ENCODE measurements around the gene FAM168A.

The FAM168A gene

DNA sequence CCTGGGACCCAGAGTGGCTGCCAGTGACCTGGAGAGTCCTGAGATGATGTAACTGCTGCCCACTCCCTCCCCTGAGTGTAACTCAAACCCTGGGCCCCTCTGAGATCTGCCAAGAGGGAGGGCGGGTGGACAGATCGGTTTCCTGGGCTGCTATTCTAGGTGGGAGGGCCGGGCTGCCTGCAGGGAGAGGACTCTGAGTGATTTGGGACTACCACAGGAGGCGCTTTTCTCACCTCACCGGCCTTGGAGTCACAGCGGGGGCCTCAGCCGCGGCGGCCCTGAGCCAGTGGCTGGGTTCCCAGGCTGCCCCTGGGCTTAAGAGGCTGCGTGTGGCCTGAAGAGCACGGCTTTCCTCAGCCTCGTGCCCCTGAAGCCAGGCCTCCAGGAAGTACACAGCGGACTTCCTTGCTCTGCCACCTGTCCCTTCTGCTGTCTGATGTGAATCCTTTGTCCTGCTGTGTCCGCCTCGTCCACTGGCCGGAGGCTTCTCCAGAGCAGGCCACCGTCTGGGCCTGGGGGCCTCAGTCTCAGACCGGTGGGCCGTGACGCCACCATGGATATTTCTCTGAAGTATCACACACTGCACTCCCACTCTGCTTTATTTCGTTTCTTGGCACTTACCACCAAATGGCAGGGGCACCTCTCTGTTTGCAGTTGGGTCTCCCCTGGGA lies 210.2 kb downstream of the FAM168A start:
- DNase-seq (ENCODE audit: low read depth), result no peak

- no peak for DNase-seq (ENCODE audit: low read depth)
Measured at GRCh38 chr11:73386546-73386945, 211.4 kb downstream of the FAM168A start.

GRCh38 chr11:73386016-73386415 lies 211.9 kb downstream of the FAM168A start:
- DNase-seq (ENCODE audit: low read depth), result no peak

DNA sequence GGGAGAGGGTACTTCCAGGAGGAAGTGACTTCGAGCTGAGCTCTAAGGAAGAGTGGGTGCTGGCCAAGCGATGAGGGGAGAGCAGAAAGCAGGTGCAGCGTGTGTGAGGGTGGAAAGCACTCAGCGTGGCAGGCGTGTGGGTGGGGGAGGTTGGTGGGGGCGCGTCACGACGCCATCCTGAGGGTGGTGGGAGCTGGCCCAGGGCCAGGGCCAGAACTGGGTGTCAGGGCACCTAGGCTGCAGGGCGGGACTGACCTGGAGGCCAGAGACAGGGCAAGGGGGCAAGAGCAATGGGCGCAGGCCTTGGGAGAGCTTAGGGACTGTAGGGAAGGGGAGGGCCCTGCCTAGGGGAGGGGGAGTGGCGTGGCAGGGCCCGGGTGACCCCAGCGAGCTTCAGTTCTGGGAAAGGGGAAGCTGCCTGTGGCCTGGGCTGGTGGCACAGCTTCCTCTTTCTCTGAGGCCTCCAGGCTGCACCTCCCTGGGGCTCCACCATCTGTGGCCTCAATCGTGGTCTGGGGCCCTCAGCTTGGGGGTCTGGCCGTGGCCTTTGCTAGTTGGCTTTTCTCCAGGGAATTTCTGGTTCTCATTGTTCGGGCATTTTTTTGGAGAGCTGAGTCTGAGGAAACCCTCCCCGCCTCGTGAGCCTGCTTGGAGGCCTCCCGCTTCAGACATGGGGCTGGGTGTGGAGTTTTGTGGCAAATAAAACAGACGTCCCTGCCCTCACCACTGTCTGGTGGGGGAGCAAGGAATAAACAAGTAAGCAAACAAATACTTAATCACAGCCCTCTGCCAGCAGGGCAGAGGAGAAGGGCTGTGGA lies 212.8 kb downstream of the FAM168A start:
- DNase-seq (ENCODE audit: low read depth), result no peak

- no peak for DNase-seq (ENCODE audit: low read depth)
Measured at GRCh38 chr11:73384531-73384871, 213.4 kb downstream of the FAM168A start.

- no peak for DNase-seq (ENCODE audit: low read depth)
Measured at GRCh38 chr11:73384125-73384441, 213.8 kb downstream of the FAM168A start.

GRCh38 chr11:73383249-73384124 lies 214.4 kb downstream of the FAM168A start:
- DNase-seq (ENCODE audit: low read depth), result no peak

DNA sequence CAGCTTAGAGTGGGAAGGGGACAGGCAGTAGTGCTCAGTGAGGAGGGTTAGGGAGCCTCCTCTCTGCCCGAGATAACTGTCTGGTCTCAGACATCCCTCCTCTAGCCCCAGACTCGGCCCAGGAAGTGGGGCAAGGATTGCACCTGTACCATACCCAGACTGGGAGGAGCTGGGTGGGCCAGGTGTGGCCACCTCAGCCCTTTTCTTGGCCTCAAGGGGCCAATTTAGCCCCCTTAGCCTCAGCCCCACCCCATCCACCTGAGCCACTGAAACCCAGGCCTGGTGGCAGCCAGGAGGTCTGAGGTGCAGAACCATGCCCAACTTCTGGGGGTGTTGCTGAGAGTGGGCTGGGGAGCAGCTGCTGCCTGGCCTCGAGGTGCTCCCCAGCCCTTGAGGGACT lies 215.2 kb downstream of the FAM168A start:
- no peak for DNase-seq (ENCODE audit: low read depth)

DNA sequence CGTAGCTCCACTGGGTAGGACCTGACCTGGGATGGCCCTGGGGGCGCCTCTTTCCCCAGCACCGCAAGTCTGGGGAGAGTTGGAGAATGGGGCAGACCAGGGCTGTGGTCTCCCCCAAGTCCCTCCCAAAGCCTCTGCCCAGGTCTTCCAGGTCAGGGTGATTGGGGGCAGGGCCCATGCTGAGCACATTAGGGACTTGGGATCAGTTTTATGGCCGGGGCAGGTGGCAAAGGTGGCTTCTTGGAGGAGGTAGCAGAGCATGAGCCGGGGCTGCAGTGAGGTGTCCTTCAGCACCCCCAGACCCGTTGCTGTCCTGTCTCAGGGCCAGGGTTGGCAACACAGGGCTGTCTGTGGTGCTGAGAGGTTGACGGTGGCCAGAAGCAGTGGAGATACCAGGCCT lies 215.7 kb downstream of the FAM168A start:
- DNase-seq (ENCODE audit: low read depth), result no peak

- no peak for DNase-seq (ENCODE audit: low read depth)
Measured at GRCh38 chr11:73381589-73381988, 216.3 kb downstream of the FAM168A start.

DNA sequence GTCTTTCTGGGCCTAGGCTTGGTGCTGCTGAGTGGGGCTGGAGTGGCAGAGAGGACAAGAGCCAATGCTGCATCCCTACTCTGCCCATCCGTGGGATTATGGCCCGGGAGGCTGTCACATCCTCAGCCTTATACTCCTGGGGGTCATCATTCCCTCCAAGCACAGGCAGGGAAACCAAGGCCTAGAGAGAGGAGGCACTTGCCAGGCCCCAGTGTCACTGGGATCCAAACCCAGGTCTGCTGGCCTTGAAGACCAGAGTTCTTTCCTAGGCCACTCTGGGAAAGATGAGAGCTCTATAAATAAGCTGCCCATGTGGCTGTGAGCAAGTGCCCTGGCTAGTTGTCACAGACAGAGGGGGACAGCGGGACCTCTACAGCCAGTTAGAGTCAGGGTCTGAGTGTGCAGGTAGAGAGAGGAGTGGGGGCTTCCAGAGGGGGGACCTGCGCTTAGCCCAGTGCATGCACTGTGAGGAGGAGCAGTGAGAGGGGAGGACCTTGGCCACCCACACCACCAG lies 217.0 kb downstream of the FAM168A start:
- no peak for DNase-seq (ENCODE audit: low read depth)

DNA sequence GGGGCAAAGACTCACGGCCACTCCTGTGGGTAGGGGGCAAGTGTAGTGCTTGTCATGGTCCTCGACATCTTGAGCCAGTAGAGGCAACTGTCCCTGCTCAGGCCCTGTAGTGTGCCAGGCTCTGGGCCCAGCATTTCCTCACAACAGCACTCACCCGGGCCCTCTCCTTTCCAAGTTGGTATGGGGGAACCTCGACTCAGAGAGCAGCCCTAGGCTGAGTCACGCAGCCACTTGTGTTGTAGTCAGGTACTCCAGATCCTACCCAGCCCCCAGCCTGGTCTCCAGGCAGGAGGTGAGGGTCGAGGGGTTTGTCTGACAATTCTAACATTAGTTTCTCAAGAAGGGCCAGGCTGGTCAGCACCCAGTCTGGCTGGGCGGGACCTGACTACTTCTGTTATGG lies 217.6 kb downstream of the FAM168A start:
- no peak for DNase-seq (ENCODE audit: low read depth)

DNA sequence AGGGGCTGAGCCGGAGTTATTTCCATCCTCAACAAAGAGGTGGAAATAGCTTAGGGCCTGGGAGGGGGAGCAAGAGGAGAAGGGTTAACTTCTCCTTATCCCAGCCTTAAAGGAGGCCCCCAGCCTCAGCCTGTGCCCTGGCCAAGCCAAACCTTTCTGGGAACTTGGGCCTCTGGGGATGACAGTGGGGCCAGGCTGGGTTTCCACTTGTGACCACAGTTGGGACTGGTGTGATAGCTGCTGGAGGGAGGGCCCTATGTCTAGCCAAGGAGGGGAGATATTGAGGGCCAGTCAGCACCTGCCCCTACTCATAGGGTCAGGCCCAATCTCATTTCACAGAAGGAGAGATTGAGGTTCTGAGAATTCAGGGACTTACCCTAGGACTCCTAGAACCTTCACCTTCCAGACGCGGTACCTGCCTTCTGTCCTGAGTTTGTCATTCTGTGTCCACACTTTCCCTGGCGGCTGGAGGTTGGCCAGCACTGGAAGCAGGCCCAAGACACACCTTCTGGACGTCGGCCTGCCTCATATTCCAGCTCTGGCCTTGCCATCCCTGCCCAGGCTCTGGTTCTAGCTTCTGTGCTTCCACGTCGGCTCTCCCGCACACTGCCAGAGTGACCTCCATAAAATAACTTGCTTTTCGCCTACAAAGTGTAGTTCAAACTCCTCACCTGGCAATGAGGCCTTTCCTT lies 218.6 kb downstream of the FAM168A start:
- no peak for DNase-seq (ENCODE audit: low read depth)

GRCh38 chr11:73376803-73377629 lies 220.9 kb downstream of the FAM168A start:
- DNase-seq (ENCODE audit: low read depth), result peak; percentile 41

DNA sequence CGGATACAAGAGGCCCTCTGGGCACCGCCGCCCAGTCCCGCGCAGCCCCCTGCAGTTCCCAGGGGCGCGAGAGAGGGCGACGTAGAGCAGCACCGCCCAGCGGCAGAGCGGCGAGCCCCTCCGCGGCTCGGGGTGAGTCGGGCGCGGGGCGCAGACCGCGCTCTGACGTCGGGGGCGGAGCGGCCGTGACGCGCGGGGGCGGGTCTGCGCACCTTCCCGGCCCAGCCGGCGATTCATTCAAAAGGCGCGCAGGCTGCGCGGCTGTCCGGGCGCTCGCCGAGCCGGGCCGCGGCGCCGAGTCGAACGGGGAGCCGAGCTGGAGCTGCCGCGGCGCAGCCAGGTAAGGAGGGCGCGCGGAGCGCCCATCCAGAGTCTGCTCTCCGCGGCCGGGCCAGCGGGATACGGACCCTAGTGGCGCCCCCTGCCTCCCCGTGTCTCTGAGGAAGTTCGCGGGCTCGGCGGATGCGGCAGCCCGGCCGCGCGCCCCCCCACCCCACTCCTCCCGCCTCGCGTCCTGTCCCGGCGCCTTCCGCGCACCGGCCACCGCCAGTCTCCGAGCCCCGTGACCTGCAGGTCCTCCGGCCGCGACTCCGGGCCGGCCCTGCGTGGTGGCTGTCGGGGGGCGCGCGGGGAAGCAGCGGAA lies 221.6 kb downstream of the FAM168A start, which contains the start of gene RELT:
Gene RELT (plus strand): TSS at position 240 of the 643 bp plus-strand sequence. CDS start 12,738 bp downstream, outside the sequence.
- DNase-seq (ENCODE audit: low read depth), result peak; percentile 91

DNA sequence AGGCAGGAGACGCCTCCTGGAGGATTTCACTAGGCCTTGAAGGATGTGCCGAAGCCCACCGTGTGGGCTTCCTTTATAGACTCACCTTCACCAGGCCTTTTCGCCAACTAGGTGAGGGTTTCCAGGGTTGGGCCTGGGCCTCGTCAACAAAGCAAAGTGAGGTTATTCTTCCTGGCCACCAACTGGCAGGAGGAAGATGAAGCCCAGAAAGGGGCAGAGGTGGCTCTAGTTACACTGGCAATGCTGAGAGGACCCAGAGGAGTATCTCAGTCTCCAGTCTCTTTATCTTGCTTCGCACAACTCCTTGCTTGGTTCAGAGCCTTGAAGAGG lies 222.1 kb downstream of the FAM168A start:
- no peak for DNase-seq (ENCODE audit: low read depth)

GRCh38 chr11:73374151-73374550 lies 223.8 kb downstream of the FAM168A start:
- DNase-seq (ENCODE audit: low read depth), result no peak

DNA sequence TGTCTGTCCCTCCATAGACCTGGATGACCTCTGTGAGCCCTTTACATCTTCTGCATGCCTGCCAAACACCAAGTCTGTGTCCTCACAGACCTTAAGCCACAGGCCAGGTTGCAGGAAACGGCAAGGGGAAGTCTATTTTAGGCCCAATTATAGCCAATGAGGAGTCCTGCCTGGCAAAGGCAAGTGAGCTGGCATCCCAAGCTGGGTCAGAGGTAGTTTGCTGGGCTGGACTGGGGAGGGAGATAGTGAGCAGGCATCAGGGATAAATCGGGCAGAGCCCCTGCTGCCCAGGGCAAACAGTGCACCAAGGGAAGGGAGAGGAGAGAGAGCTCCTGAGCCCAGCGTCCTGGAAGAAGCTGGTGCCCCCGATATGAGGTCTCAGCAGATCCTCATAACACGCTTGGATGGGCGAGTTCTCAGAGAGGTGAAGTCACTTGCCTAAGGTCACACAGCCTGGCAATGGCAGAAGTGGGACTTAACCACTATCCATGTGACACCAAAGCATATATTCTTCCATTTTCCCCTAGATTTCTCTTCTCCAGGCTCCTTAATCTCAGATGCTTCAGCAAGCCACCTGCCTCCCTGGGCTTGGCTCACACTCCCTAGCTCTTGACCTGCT lies 225.4 kb downstream of the FAM168A start:
- no peak for DNase-seq (ENCODE audit: low read depth)

DNA sequence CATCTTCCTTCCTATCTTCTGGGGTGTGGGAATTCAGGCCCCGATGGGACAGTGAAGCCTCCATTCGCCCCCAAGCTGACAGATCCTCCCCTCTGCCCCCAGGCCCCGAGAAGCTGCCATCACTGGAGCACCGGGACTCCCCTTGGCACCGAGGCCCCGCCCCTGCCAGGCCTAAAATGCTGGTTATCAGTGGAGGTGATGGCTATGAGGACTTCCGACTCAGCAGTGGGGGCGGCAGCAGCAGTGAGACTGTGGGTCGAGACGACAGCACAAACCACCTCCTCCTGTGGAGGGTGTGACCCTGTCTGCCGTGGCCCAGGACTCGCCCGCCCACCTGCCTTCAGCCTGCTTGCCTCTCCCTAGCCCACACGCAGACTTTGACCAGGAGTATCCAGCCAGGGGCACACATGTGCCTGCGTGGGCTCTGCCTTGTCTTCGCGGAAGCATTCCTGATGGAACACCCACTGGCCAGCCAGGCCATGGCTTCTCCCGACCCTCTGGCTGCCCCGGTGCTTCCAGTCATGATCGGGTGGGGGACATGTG lies 230.4 kb downstream of the FAM168A start:
- no peak for DNase-seq (ENCODE audit: low read depth)

DNA sequence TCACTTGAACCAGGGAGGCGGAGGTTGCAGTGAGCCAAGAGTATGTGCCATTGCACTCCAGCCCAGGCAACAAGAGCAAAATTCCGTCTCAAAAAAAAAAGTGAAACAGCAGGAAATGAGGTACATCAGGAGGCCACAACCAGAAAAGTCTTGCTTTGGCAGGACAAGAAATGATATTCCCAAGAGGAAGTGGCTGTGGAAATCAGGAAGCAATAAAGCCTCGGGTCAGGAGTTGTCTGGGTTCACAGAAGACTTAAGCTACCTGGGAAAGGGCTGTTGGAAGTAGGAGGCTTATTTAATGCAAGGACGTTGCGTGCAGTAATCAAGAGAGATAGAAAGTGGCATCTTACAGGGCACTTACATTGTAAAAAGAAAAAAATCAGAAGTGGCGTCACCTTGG lies 231.0 kb downstream of the FAM168A start:
- no peak for DNase-seq (ENCODE audit: low read depth)
